HG03521 (cell line): ENCODE measurements around the gene SPINK5.

ENCODE experiments used
- ATAC-seq: cut with Tn5 transposase; IDR thresholded peaks from one replicate; pipeline ENCODE4 v1.9.1; 2021; ENCODE audit warnings: mild to moderate bottlenecking, moderate library complexity; ENCODE audit not compliant: unreplicated experiment

SPINK5 gene

DNA sequence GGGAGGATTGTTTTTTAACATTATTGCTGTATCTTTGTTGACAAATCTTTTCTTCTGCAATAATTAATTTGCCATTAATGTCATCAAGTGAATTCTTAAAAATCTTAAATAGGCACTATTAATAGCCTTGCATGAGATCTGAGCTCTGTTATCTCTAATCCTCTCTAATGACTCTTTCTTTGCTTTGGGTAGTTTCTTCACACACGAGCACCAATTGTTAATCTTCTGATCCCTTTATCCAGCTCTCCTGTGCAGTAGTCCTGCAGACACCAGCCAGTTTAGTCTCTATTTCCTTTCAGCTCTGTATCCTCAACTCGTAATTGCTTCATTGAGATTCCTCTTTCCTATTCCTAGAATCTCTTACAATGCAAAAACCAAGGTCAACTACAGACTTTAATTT lies 112.7 kb downstream of the SPINK5 start:
- no peak for ATAC-seq

DNA sequence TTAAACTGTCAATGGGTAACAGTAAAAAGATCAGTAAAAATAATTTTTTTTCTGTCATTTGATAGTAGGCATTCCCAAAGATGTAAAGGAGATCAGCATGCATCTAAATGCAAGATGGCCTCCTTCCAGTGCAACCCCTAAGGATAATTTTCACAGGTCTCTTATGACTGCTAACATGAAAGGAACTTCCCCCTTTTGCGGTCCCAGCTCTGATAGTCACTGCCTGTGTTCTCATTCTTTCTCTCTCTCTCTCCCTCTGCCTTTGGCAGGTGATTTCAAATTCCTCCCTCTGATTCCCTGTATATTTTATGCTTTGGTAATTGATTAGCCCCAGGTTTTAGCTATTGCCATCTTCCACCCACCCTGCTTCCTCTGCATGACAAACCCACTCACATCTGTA lies 113.4 kb downstream of the SPINK5 start:
- ATAC-seq, result no peak

DNA sequence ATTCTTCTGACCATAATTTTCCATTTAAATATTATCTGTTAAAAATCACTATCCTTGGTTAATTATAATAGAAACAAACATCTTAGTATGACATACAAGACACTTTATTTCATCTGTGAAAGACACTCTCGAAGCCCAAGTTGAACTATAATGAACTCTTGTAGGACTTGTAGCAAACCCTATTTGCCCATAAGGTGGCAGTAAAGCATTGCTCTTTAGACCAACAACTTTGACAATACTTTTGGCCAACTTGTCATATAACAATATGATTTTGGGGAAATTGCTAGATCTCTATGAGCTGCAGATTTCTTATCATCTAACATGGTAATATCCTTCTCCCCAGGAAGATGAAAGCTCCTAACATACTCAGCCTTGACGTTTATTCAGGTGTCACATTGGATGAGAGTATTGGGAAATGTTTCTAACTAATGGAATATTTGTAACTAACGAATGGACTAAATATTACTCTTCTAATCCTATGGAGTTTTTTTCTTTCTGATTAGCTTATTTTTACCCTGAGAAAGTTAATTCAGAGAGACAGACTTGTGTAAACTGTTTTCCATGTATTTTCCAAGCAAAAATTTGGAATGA lies 115.5 kb downstream of the SPINK5 start:
- peak; percentile 92 for ATAC-seq

DNA sequence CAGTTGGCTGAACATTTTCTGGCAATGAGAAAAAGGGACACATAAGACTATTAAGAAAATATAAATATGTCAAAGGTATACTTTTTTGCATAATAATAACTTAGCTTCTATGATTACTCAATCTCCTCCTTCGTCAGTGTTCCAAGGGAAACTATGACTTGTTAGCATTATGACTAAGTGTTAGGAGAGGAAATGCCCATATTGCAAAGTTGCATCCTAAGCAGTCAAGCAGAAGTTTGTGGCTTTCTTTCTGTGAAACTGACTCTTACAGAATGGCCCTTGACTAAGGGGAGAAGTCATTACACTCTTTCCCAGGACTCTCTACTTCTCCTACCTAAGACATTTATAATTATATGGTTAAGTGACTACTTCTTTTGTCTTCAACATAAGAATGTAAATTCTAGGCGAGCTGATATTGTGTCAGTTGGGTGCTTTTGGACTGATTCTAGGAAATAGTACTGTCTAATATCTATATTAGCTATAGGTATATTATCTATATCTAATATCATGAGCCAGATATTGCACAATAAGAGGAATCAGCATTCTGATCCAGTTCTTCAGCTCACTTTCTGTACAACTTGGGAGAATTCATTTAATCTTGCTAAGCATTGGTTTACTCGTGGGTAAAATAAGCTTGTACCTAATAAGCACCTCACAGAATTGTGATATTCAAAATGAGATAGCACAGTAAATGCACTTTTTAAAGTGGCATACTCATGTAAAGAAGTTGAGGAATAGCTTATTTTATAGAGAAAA lies 122.6 kb downstream of the SPINK5 start:
- peak; percentile 56 for ATAC-seq
